Measurements from ENCODE around the gene GRID1.
"Not testable (repeated sequence)": the region's sequence is repeated elsewhere in the genome, so short reads cannot be mapped to it uniquely, and the experiment has no call there.

Gene GRID1

GRCh38 chr10:85724215-85724614 lies 642.4 kb downstream of the GRID1 start:
- no peak overlapping the region for H3K4me3 ChIP-seq (ENCODE audit: low read depth, low read length)
- no peak for DNase-seq (ENCODE audit: low read depth)
- TF ChIP-seq CTCF (conservative IDR thresholded peaks at IDR 0.05; ENCODE audit: low read depth, low read length), result no peak

GRCh38 chr10:85720931-85721590 lies 645.5 kb downstream of the GRID1 start:
- no peak for DNase-seq (ENCODE audit: low read depth)
- no peak for TF ChIP-seq CTCF (conservative IDR thresholded peaks at IDR 0.05; ENCODE audit: low read depth, low read length)
- H3K4me3 ChIP-seq (ENCODE audit: low read depth, low read length), result no peak overlapping the region

- no peak for DNase-seq (ENCODE audit: low read depth)
- no peak overlapping the region for H3K4me3 ChIP-seq (ENCODE audit: low read depth, low read length)
- TF ChIP-seq CTCF (conservative IDR thresholded peaks at IDR 0.05; ENCODE audit: low read depth, low read length), result no peak
Observed at GRCh38 chr10:85719408-85719807, 647.2 kb downstream of the GRID1 start.

GRCh38 chr10:85713885-85714284 lies 652.7 kb downstream of the GRID1 start:
- no peak for DNase-seq (ENCODE audit: low read depth)
- no peak for TF ChIP-seq CTCF (conservative IDR thresholded peaks at IDR 0.05; ENCODE audit: low read depth, low read length)
- H3K4me3 ChIP-seq (ENCODE audit: low read depth, low read length), result no peak overlapping the region

- no peak for TF ChIP-seq CTCF (conservative IDR thresholded peaks at IDR 0.05; ENCODE audit: low read depth, low read length)
- no peak for DNase-seq (ENCODE audit: low read depth)
- no peak overlapping the region for H3K4me3 ChIP-seq (ENCODE audit: low read depth, low read length)
Observed at GRCh38 chr10:85702768-85703167, 663.8 kb downstream of the GRID1 start.

- DNase-seq (ENCODE audit: low read depth); H3K4me3 ChIP-seq (ENCODE audit: low read depth, low read length): not testable (repeated sequence)
Observed at GRCh38 chr10:85699066-85699465, 667.5 kb downstream of the GRID1 start.

- no peak overlapping the region for H3K4me3 ChIP-seq (ENCODE audit: low read depth, low read length)
- no peak for TF ChIP-seq CTCF (conservative IDR thresholded peaks at IDR 0.05; ENCODE audit: low read depth, low read length)
- DNase-seq (ENCODE audit: low read depth), result no peak
Observed at GRCh38 chr10:85696893-85697292, 669.7 kb downstream of the GRID1 start.

Data from choroid plexus epithelial cell (primary cell).